Spleen (tissue), 11 donors: ENCODE results near the gene HUS1. TPM values are rescaled to one million over a fixed set of nuclear protein-coding genes. Genes with fewer than 3 reads are reported as not detected.

Experiments
- DNase-seq: peaks from one replicate; pipeline ENCODE4 v3.0.0-alpha.2; 2020
- H3K27ac ChIP-seq, 8 donors: fragments of 200-600 bp; sonication (generic) in 7 of 8; 1 replicate in 4 of 8; 2 replicates in 4 of 8; pipeline versions ENCODE4 v1.5.0 to v1.8.0; 2016 to 2021; ENCODE audit warnings: inconsistent platforms in 4 of 8, mild to moderate bottlenecking in 4 of 8, moderate library complexity in 1 of 8
- H3K27me3 ChIP-seq, 7 donors: fragments of 200-600 bp; sonication (generic) in 6 of 7; replicated peaks in 1 of 7; 1 replicate in 4 of 7; 2 replicates in 3 of 7; pipeline versions ENCODE4 v1.5.0 to v1.8.0; 2016 to 2021; ENCODE audit warnings: inconsistent platforms in 3 of 7, mild to moderate bottlenecking in 1 of 7
- H3K36me3 ChIP-seq, 6 donors: fragments of 200-600 bp; sonication (generic) in 5 of 6; 1 replicate in 4 of 6; 2 replicates in 2 of 6; pipeline versions ENCODE4 v1.5.0 to v1.8.0; 2016 to 2021; ENCODE audit warnings: inconsistent platforms in 2 of 6
- H3K4me1 ChIP-seq, 6 donors: fragments of 200-600 bp; sonication (generic) in 5 of 6; 1 replicate in 3 of 6; 2 replicates in 3 of 6; pipeline versions ENCODE4 v1.5.0 to v1.8.0; 2016 to 2021; ENCODE audit warnings: inconsistent platforms in 3 of 6
- H3K4me3 ChIP-seq, 8 donors: fragments of 200-600 bp; sonication (generic) in 7 of 8; 1 replicate in 4 of 8; 2 replicates in 4 of 8; pipeline versions ENCODE4 v1.5.0 to v1.8.0; 2016 to 2021; ENCODE audit warnings: inconsistent platforms in 4 of 8, mild to moderate bottlenecking in 4 of 8, moderate library complexity in 2 of 8
- H3K9me3 ChIP-seq, 8 donors: fragments of 200-600 bp; sonication (generic) in 7 of 8; 1 replicate in 4 of 8; 2 replicates in 4 of 8; pipeline versions ENCODE4 v1.5.0 to v1.8.0; 2016 to 2021; ENCODE audit warnings: inconsistent platforms in 4 of 8
- CTCF ChIP-seq, 11 experiments: fragments of 200-600 bp in 7 of 11; fragments of 450-650 bp in 4 of 11; sonication (generic) in 4 of 11; IDR thresholded peaks in 8 of 11; conservative IDR thresholded peaks in 3 of 11; 1 replicate in 7 of 11; 2 replicates in 4 of 11; pipeline versions ENCODE4 v1.4.0 to v1.8.0; 2016 to 2021; ENCODE audit warnings: antibody characterized with exemption in 11 of 11, inconsistent platforms in 4 of 11, mild to moderate bottlenecking in 1 of 11
- POLR2A ChIP-seq, 3 donors: fragments of 450-650 bp; IDR thresholded peaks; one replicate each; pipeline ENCODE4 v1.5.1; 2017; ENCODE audit warnings: antibody characterized with exemption in 3 of 3, mild to moderate bottlenecking in 1 of 3
- POLR2AphosphoS5 ChIP-seq, 3 donors: sonication (generic); formaldehyde crosslinking; IDR thresholded peaks; one replicate each; pipeline ENCODE4 v1.5.1; 2017; ENCODE audit warnings: antibody characterized with exemption in 3 of 3
- WGBS, 5 donors: extraction: QIAGEN DNeasy Blood & Tissue Kit in 3 of 5; methylation state at CpG; one replicate each; pipeline versions ENCODE4 v1.1.5 to v1.1.7; 2013 to 2018; 5-methylcytosine and 5-hydroxymethylcytosine counted together
- intact Hi-C: fragments of 100-400 bp; cut with DNase I; formaldehyde crosslinking; loops from one replicate; pipeline ENCODE4 v1.15.0; 2023; ENCODE audit warnings: low total_unique reads
- polyA plus RNA-seq, 3 donors: library from polyadenylated mRNA; stranded (reverse); fragments of 200-250 nt; gene quantifications; one replicate each; pipeline ENCODE4 v1.2.1, GENCODE V29; 2013
- total RNA-seq, 7 donors: library from RNA; depleted of rRNA in 3 of 7; stranded (reverse); fragments of >200 nt in 3 of 7; fragmentation: NEBNext Ultra II Directional in 4 of 7; extraction: Animal tissue kit (Norgen Biotek cat#: 25700) in 4 of 7; gene quantifications; one replicate each; pipeline versions ENCODE4 v1.1.0 to v1.2.1, GENCODE V29; 2016 to 2021
- donor health status: healthy with polysubstance abuse.
- donor health status: DM: no; HTN: no; CAD: no; lungs with moderate emphysema.
- donor health status: DM: no; HTN: no; CAD: no.
- donor health status: Bipolar disorder and iron deficiency.
- donor health status: healthy.
- donor health status: DM: no; HTN: no; CAD: no.
- donor health status: DM: yes; HTN: yes; CAD: no.

HUS1 gene
- total and polyA plus RNA-seq, 10 donors, result 4.8 to 74.2 (median 33.2) TPM

- DNase-seq, result no peak
- Histone ChIP-seq H3K36me3 (peaks cover 10 to 97% (median 71%) of the 10 kb centered on the region in 6 donors), H3K9me3 (no peaks in the 10 kb centered on the region), H3K4me3 (no peak overlapping the region), H3K27ac (peak overlapping the region in 5 of 8 donors; percentile 26 to 83 (median 70)), H3K27me3 (no peaks in the 10 kb centered on the region), H3K4me1 (peaks cover 3 to 32% (median 12%) of the 10 kb centered on the region in 6 donors)
- TF ChIP-seq CTCF (IDR thresholded peaks at IDR 0.05 in 8 of 11, conservative IDR thresholded peaks at IDR 0.05 in 3 of 11), result peak; percentile 55 to 87 (median 80)
- TF ChIP-seq POLR2AphosphoS5 (IDR thresholded peaks at IDR 0.05), result no peak
- no peak for TF ChIP-seq POLR2A (IDR thresholded peaks at IDR 0.05)
- 67 to 82% (median 71%) methylated on average over 5 of the region's 5 CpGs for WGBS, 5 donors
- intact Hi-C loops, result no loop called here
Observed at GRCh38 chr7:47968847-47969774, 10.3 kb downstream of the HUS1 start.

GRCh38 chr7:47967708-47968107, 11.7 kb downstream of the HUS1 start:
- intact Hi-C loops, result no loop called here
- TF ChIP-seq POLR2A (IDR thresholded peaks at IDR 0.05) (no peak), CTCF (IDR thresholded peaks at IDR 0.05 in 8 of 11, conservative IDR thresholded peaks at IDR 0.05 in 3 of 11) (no peak), POLR2AphosphoS5 (IDR thresholded peaks at IDR 0.05) (no peak)
- Histone ChIP-seq H3K9me3 (no peaks in the 10 kb centered on the region), H3K27ac (no peak overlapping the region), H3K4me1 (peaks cover 3 to 32% (median 12%) of the 10 kb centered on the region in 6 donors), H3K4me3 (no peak overlapping the region), H3K36me3 (peaks cover 10 to 97% (median 71%) of the 10 kb centered on the region in 6 donors), H3K27me3 (no peaks in the 10 kb centered on the region)
- 91 to 98% (median 96%) methylated on average over 2 of the region's 2 CpGs for WGBS, 5 donors
- no peak for DNase-seq

GRCh38 chr7:47967123-47967522, 12.3 kb downstream of the HUS1 start:
- TF ChIP-seq POLR2AphosphoS5 (IDR thresholded peaks at IDR 0.05) (no peak), POLR2A (IDR thresholded peaks at IDR 0.05) (no peak), CTCF (IDR thresholded peaks at IDR 0.05 in 8 of 11, conservative IDR thresholded peaks at IDR 0.05 in 3 of 11) (no peak)
- Histone ChIP-seq H3K4me3 (no peak overlapping the region), H3K27ac (no peak overlapping the region), H3K27me3 (no peaks in the 10 kb centered on the region), H3K4me1 (peaks cover 3 to 32% (median 12%) of the 10 kb centered on the region in 6 donors), H3K36me3 (peaks cover 10 to 97% (median 71%) of the 10 kb centered on the region in 6 donors), H3K9me3 (no peaks in the 10 kb centered on the region)
- no peak for DNase-seq
- intact Hi-C loops, result no loop called here
- WGBS, 5 donors, result 95 to 98% (median 97%) methylated on average over 5 of the region's 5 CpGs

- TF ChIP-seq POLR2AphosphoS5 (IDR thresholded peaks at IDR 0.05) (no peak), POLR2A (IDR thresholded peaks at IDR 0.05) (no peak), CTCF (IDR thresholded peaks at IDR 0.05 in 8 of 11, conservative IDR thresholded peaks at IDR 0.05 in 3 of 11) (no peak)
- DNase-seq, result no peak
- WGBS, 5 donors, result 49 to 78% (median 72%) methylated on average over 5 of the region's 5 CpGs
- H3K36me3 ChIP-seq, result peaks cover 10 to 97% (median 77%) of the 10 kb centered on the region in 6 donors
- no peak overlapping the region for H3K27ac ChIP-seq
- no peaks in the 10 kb centered on the region for H3K9me3 ChIP-seq
- H3K27me3 ChIP-seq, result no peaks in the 10 kb centered on the region
- H3K4me1 ChIP-seq, result peaks cover 0 to 19% (median 8%) of the 10 kb centered on the region in 6 donors
- H3K4me3 ChIP-seq, result no peak overlapping the region
- intact Hi-C loops, result no loop called here
Observed at GRCh38 chr7:47965456-47965855, 14.0 kb downstream of the HUS1 start.
